ENCODE results near the gene SLC25A42. TPM values are rescaled to one million over a fixed set of nuclear protein-coding genes. Genes with fewer than 3 reads are reported as not detected.
"Not testable (repeated sequence)": the region's sequence is repeated elsewhere in the genome, so short reads cannot be mapped to it uniquely, and the experiment has no call there.

The SLC25A42 gene
- polyA plus RNA-seq, 1 donor: 12.9 TPM

GRCh38 chr19:19135713-19136112 is 71.9 kb downstream of the SLC25A42 start:
- WGBS (ENCODE audit: insufficient coverage, low lambda C conversion rate): 100% methylated on average over 1 of the region's 6 CpGs
- H3K27me3 ChIP-seq (ENCODE audit: control insufficient read depth, insufficient read depth, low read length); H3K4me1 ChIP-seq (ENCODE audit: control insufficient read depth, insufficient read depth, low read length); H3K27ac ChIP-seq (ENCODE audit: low read length); H3K4me3 ChIP-seq (ENCODE audit: low read length); H3K36me3 ChIP-seq (ENCODE audit: control insufficient read depth, insufficient read depth, low read length); DNase-seq: not testable (repeated sequence)
- peaks cover 15% of the 10 kb centered on the region for H3K9me3 ChIP-seq (ENCODE audit: control insufficient read depth, low read depth, low read length)

- Histone ChIP-seq H3K4me1 (ENCODE audit: control insufficient read depth, insufficient read depth, low read length) (peaks cover 8% of the 10 kb centered on the region), H3K9me3 (ENCODE audit: control insufficient read depth, low read depth, low read length) (peaks cover 7% of the 10 kb centered on the region), H3K36me3 (ENCODE audit: control insufficient read depth, insufficient read depth, low read length) (peaks cover 3% of the 10 kb centered on the region), H3K27me3 (ENCODE audit: control insufficient read depth, insufficient read depth, low read length) (no peaks in the 10 kb centered on the region), H3K27ac (ENCODE audit: low read length) (no peak overlapping the region), H3K4me3 (ENCODE audit: low read length) (peak overlapping the region; percentile 68)
- no CpG with 5 or more reads among the region's 25 CpGs for WGBS (ENCODE audit: insufficient coverage, low lambda C conversion rate)
- DNase-seq: peak in 1 of 2 donors; percentile 27
Observed at GRCh38 chr19:19137556-19138108, 73.8 kb downstream of the SLC25A42 start.

- Histone ChIP-seq H3K27me3 (ENCODE audit: control insufficient read depth, insufficient read depth, low read length) (no peaks in the 10 kb centered on the region), H3K4me3 (ENCODE audit: low read length) (peak within 1 kb of the TSS; percentile 68), H3K4me1 (ENCODE audit: control insufficient read depth, insufficient read depth, low read length) (peaks cover 8% of the 10 kb centered on the region), H3K27ac (ENCODE audit: low read length) (no peak within 1 kb of the TSS), H3K9me3 (ENCODE audit: control insufficient read depth, low read depth, low read length) (peaks cover 3% of the 10 kb centered on the region), H3K36me3 (ENCODE audit: control insufficient read depth, insufficient read depth, low read length) (no peaks in the 10 kb centered on the region)
- peak; percentile 97 to 99 for DNase-seq
- WGBS (ENCODE audit: insufficient coverage, low lambda C conversion rate): no CpG with 5 or more reads among the region's 42 CpGs
Observed at GRCh38 chr19:19138109-19138981, 74.6 kb downstream of the SLC25A42 start, which contains the start of gene TMEM161A. Gene TMEM161A, minus strand, starts transcription at chr19:19138478. Its CDS starts 50 bp downstream, at chr19:19138428.

- no CpG with 5 or more reads among the region's 5 CpGs for WGBS (ENCODE audit: insufficient coverage, low lambda C conversion rate)
- peaks cover 8% of the 10 kb centered on the region for H3K4me1 ChIP-seq (ENCODE audit: control insufficient read depth, insufficient read depth, low read length)
- no peak for DNase-seq
- no peaks in the 10 kb centered on the region for H3K9me3 ChIP-seq (ENCODE audit: control insufficient read depth, low read depth, low read length)
- H3K36me3 ChIP-seq (ENCODE audit: control insufficient read depth, insufficient read depth, low read length): no peaks in the 10 kb centered on the region
- H3K27me3 ChIP-seq (ENCODE audit: control insufficient read depth, insufficient read depth, low read length): no peaks in the 10 kb centered on the region
- H3K4me3 ChIP-seq (ENCODE audit: low read length): no peak overlapping the region
- H3K27ac ChIP-seq (ENCODE audit: low read length): no peak overlapping the region
Observed at GRCh38 chr19:19139876-19140229, 76.1 kb downstream of the SLC25A42 start.

- H3K27ac ChIP-seq (ENCODE audit: low read length): no peak overlapping the region
- H3K9me3 ChIP-seq (ENCODE audit: control insufficient read depth, low read depth, low read length): no peaks in the 10 kb centered on the region
- no peak for DNase-seq
- H3K4me3 ChIP-seq (ENCODE audit: low read length): no peak overlapping the region
- 63% methylated on average over 1 of the region's 5 CpGs for WGBS (ENCODE audit: insufficient coverage, low lambda C conversion rate)
- no peaks in the 10 kb centered on the region for H3K36me3 ChIP-seq (ENCODE audit: control insufficient read depth, insufficient read depth, low read length)
- no peaks in the 10 kb centered on the region for H3K27me3 ChIP-seq (ENCODE audit: control insufficient read depth, insufficient read depth, low read length)
- H3K4me1 ChIP-seq (ENCODE audit: control insufficient read depth, insufficient read depth, low read length): peaks cover 8% of the 10 kb centered on the region
Observed at GRCh38 chr19:19140476-19140875, 76.7 kb downstream of the SLC25A42 start.

- Histone ChIP-seq H3K36me3 (ENCODE audit: control insufficient read depth, insufficient read depth, low read length) (peaks cover 11% of the 10 kb centered on the region), H3K9me3 (ENCODE audit: control insufficient read depth, low read depth, low read length) (no peaks in the 10 kb centered on the region), H3K27me3 (ENCODE audit: control insufficient read depth, insufficient read depth, low read length) (no peaks in the 10 kb centered on the region), H3K27ac (ENCODE audit: low read length) (no peak overlapping the region), H3K4me1 (ENCODE audit: control insufficient read depth, insufficient read depth, low read length) (peaks cover 9% of the 10 kb centered on the region), H3K4me3 (ENCODE audit: low read length) (no peak overlapping the region)
- no peak for DNase-seq
- WGBS (ENCODE audit: insufficient coverage, low lambda C conversion rate): no CpG with 5 or more reads among the region's 12 CpGs
Observed at GRCh38 chr19:19142347-19142746, 78.6 kb downstream of the SLC25A42 start.

GRCh38 chr19:19145281-19145680 is 81.5 kb downstream of the SLC25A42 start:
- H3K4me1 ChIP-seq (ENCODE audit: control insufficient read depth, insufficient read depth, low read length): peaks cover 4% of the 10 kb centered on the region
- H3K4me3 ChIP-seq (ENCODE audit: low read length): no peak overlapping the region
- H3K9me3 ChIP-seq (ENCODE audit: control insufficient read depth, low read depth, low read length): no peaks in the 10 kb centered on the region
- no CpG with 5 or more reads among the region's 17 CpGs for WGBS (ENCODE audit: insufficient coverage, low lambda C conversion rate)
- H3K27ac ChIP-seq (ENCODE audit: low read length): no peak overlapping the region
- no peak for DNase-seq
- peaks cover 26% of the 10 kb centered on the region for H3K36me3 ChIP-seq (ENCODE audit: control insufficient read depth, insufficient read depth, low read length)
- no peaks in the 10 kb centered on the region for H3K27me3 ChIP-seq (ENCODE audit: control insufficient read depth, insufficient read depth, low read length)

- Histone ChIP-seq H3K4me1 (ENCODE audit: control insufficient read depth, insufficient read depth, low read length) (peaks cover 4% of the 10 kb centered on the region), H3K9me3 (ENCODE audit: control insufficient read depth, low read depth, low read length) (no peaks in the 10 kb centered on the region), H3K27me3 (ENCODE audit: control insufficient read depth, insufficient read depth, low read length) (no peaks in the 10 kb centered on the region), H3K27ac (ENCODE audit: low read length) (no peak overlapping the region), H3K36me3 (ENCODE audit: control insufficient read depth, insufficient read depth, low read length) (peaks cover 30% of the 10 kb centered on the region), H3K4me3 (ENCODE audit: low read length) (peak overlapping the region; percentile 25)
- DNase-seq: peak; percentile 44 to 53
- WGBS (ENCODE audit: insufficient coverage, low lambda C conversion rate): no CpG with 5 or more reads among the region's 47 CpGs
Observed at GRCh38 chr19:19145684-19146608, 82.2 kb downstream of the SLC25A42 start.

GRCh38 chr19:19146865-19147264 is 83.1 kb downstream of the SLC25A42 start:
- no peak overlapping the region for H3K27ac ChIP-seq (ENCODE audit: low read length)

GRCh38 chr19:19147344-19147743 is 83.5 kb downstream of the SLC25A42 start:
- Histone ChIP-seq H3K4me1 (ENCODE audit: control insufficient read depth, insufficient read depth, low read length) (peaks cover 4% of the 10 kb centered on the region), H3K36me3 (ENCODE audit: control insufficient read depth, insufficient read depth, low read length) (peaks cover 30% of the 10 kb centered on the region), H3K27ac (ENCODE audit: low read length) (no peak overlapping the region), H3K4me3 (ENCODE audit: low read length) (no peak overlapping the region), H3K9me3 (ENCODE audit: control insufficient read depth, low read depth, low read length) (no peaks in the 10 kb centered on the region), H3K27me3 (ENCODE audit: control insufficient read depth, insufficient read depth, low read length) (no peaks in the 10 kb centered on the region)
- no CpG with 5 or more reads among the region's 5 CpGs for WGBS (ENCODE audit: insufficient coverage, low lambda C conversion rate)
- DNase-seq: no peak

More at GRCh38 chr19:19146865-19147264, 83.1 kb downstream of the SLC25A42 start:
- Histone ChIP-seq H3K27me3 (ENCODE audit: control insufficient read depth, insufficient read depth, low read length) (no peaks in the 10 kb centered on the region), H3K36me3 (ENCODE audit: control insufficient read depth, insufficient read depth, low read length) (peaks cover 30% of the 10 kb centered on the region), H3K9me3 (ENCODE audit: control insufficient read depth, low read depth, low read length) (no peaks in the 10 kb centered on the region), H3K4me1 (ENCODE audit: control insufficient read depth, insufficient read depth, low read length) (peaks cover 4% of the 10 kb centered on the region), H3K4me3 (ENCODE audit: low read length) (no peak overlapping the region)
- no CpG with 5 or more reads among the region's 7 CpGs for WGBS (ENCODE audit: insufficient coverage, low lambda C conversion rate)
- DNase-seq: no peak
